Esophagus squamous epithelium (tissue), 5 donors: ENCODE measurements around the gene FAM78A. TPM values are rescaled to one million over a fixed set of nuclear protein-coding genes. Genes with fewer than 3 reads are reported as not detected.

ENCODE experiments used
- DNase-seq: peaks from one replicate; lab custom pipeline; 2025; lab: John Stamatoyannopoulos, UW
- H3K27ac ChIP-seq, 4 donors: fragments of 200-600 bp; sonication (generic); one replicate each; pipeline ENCODE4 v1.5.1; 2016 to 2019; ENCODE audit warnings: mild to moderate bottlenecking in 1 of 4
- H3K27me3 ChIP-seq, 4 donors: fragments of 200-600 bp; sonication (generic); 1 replicate in 3 of 4; 2 replicates in 1 of 4; pipeline versions ENCODE4 v1.5.1 to v1.6.0; 2017 to 2021; ENCODE audit warnings: antibody characterized with exemption in 1 of 4
- H3K36me3 ChIP-seq, 3 donors: fragments of 200-600 bp; sonication (generic); one replicate each; pipeline ENCODE4 v1.5.1; 2016 to 2019
- H3K4me1 ChIP-seq, 3 donors: fragments of 200-600 bp; sonication (generic); one replicate each; pipeline ENCODE4 v1.5.1; 2017 to 2019
- H3K4me3 ChIP-seq, 4 donors: fragments of 200-600 bp; sonication (generic); 1 replicate in 3 of 4; 2 replicates in 1 of 4; pipeline ENCODE4 v1.5.1; 2016 to 2019; ENCODE audit warnings: mild to moderate bottlenecking in 2 of 4, moderate library complexity in 1 of 4
- H3K9me3 ChIP-seq, 3 donors: fragments of 200-600 bp; sonication (generic); one replicate each; pipeline ENCODE4 v1.5.1; 2016 to 2019
- CTCF ChIP-seq, 6 experiments: fragments of 450-650 bp in 4 of 6; fragments of 200-600 bp in 2 of 6; sonication (generic) in 2 of 6; IDR thresholded peaks; one replicate each; pipeline ENCODE4 v1.5.1; 2016 to 2019; ENCODE audit warnings: antibody characterized with exemption in 6 of 6, mild to moderate bottlenecking in 4 of 6, moderate library complexity in 4 of 6
- POLR2A ChIP-seq, 4 donors: fragments of 450-650 bp; IDR thresholded peaks; one replicate each; pipeline ENCODE4 v1.6.1; 2017; ENCODE audit warnings: antibody characterized with exemption in 4 of 4, mild to moderate bottlenecking in 4 of 4, moderate library complexity in 3 of 4
- WGBS, 2 donors: methylation state at CpG; one replicate each; pipeline ENCODE4 v1.1.5; 2018; 5-methylcytosine and 5-hydroxymethylcytosine counted together
- intact Hi-C: fragments of 100-400 bp; cut with DNase I; formaldehyde crosslinking; loops from one replicate; pipeline ENCODE4 v1.15.0; 2022
- total RNA-seq, 4 donors: library from RNA; depleted of rRNA; stranded (reverse); fragments of >200 nt; gene quantifications; one replicate each; pipeline ENCODE4 v1.1.0, GENCODE V29; 2016
- donor health status: DM: yes; HTN: yes; CAD: no.

FAM78A gene
- total RNA-seq, 4 donors from 2014 or later = 0.61 to 2.9 (median 2.0) TPM

- Histone ChIP-seq H3K4me3 (peak overlapping the region in 3 of 4 donors; percentile 44 to 64 (median 48)), H3K27ac (no peak overlapping the region), H3K36me3 (no peaks in the 10 kb centered on the region), H3K27me3 (no peaks in the 10 kb centered on the region), H3K4me1 (peaks cover 0 to 19% (median 9%) of the 10 kb centered on the region in 3 donors), H3K9me3 (no peaks in the 10 kb centered on the region)
- TF ChIP-seq CTCF (IDR thresholded peaks at IDR 0.05) (no peak), POLR2A (IDR thresholded peaks at IDR 0.05) (no peak)
- 95% methylated on average over 4 of the region's 17 CpGs; no CpG with 5 or more reads in 1 of the 2 donors for WGBS, 2 donors
- no peak for DNase-seq
- intact Hi-C loops = no loop called here
Measured at GRCh38 chr9:131290767-131291370, 14.6 kb upstream of the FAM78A start.

- H3K36me3 ChIP-seq = no peaks in the 10 kb centered on the region
- peak overlapping the region in 3 of 4 donors; percentile 49 to 77 (median 59) for H3K27ac ChIP-seq
- intact Hi-C loops = no loop called here
- WGBS, 2 donors = 60% methylated on average over 1 of the region's 34 CpGs; no CpG with 5 or more reads in 1 of the 2 donors
- no peaks in the 10 kb centered on the region for H3K27me3 ChIP-seq
- TF ChIP-seq CTCF (IDR thresholded peaks at IDR 0.05) = no peak
- no peak for TF ChIP-seq POLR2A (IDR thresholded peaks at IDR 0.05)
- peaks cover 0 to 19% (median 9%) of the 10 kb centered on the region in 3 donors for H3K4me1 ChIP-seq
- no peak for DNase-seq
- H3K4me3 ChIP-seq = peak overlapping the region; percentile 18 to 64 (median 46)
- no peaks in the 10 kb centered on the region for H3K9me3 ChIP-seq
Measured at GRCh38 chr9:131290036-131290766, 13.9 kb upstream of the FAM78A start.

GRCh38 chr9:131289301-131290035 lies 13.2 kb upstream of the FAM78A start, which contains the start of gene PLPP7:
TSS of gene PLPP7 (plus strand) at chr9:131289723. CDS start at chr9:131289998, 275 bp downstream.
- H3K4me3 ChIP-seq = peak within 1 kb of the TSS; percentile 18 to 64 (median 46)
- no CpG with 5 or more reads among the region's 28 CpGs for WGBS, 2 donors
- peak within 1 kb of the TSS in 3 of 4 donors; percentile 49 to 77 (median 59) for H3K27ac ChIP-seq
- intact Hi-C loops = no loop called here
- no peak for TF ChIP-seq POLR2A (IDR thresholded peaks at IDR 0.05)
- no peak for TF ChIP-seq CTCF (IDR thresholded peaks at IDR 0.05)
- no peak for DNase-seq
- H3K27me3 ChIP-seq = no peaks in the 10 kb centered on the region
- no peaks in the 10 kb centered on the region for H3K9me3 ChIP-seq
- H3K36me3 ChIP-seq = no peaks in the 10 kb centered on the region
- peaks cover 0 to 19% (median 9%) of the 10 kb centered on the region in 3 donors for H3K4me1 ChIP-seq

- TF ChIP-seq POLR2A (IDR thresholded peaks at IDR 0.05) = no peak
- TF ChIP-seq CTCF (IDR thresholded peaks at IDR 0.05) = no peak
- intact Hi-C loops = no loop called here
- H3K9me3 ChIP-seq = no peaks in the 10 kb centered on the region
- H3K27ac ChIP-seq = no peak overlapping the region
- 62 to 89% methylated on average over 4 of the region's 9 CpGs for WGBS, 2 donors
- H3K4me1 ChIP-seq = peaks cover 0 to 20% (median 9%) of the 10 kb centered on the region in 3 donors
- no peak overlapping the region for H3K4me3 ChIP-seq
- no peak for DNase-seq
- no peaks in the 10 kb centered on the region for H3K36me3 ChIP-seq
- H3K27me3 ChIP-seq = peaks cover 0 to 3% (median 0%) of the 10 kb centered on the region in 4 donors
Measured at GRCh38 chr9:131288217-131288616, 11.9 kb upstream of the FAM78A start.
